ENCODE measurements around the gene ITGA8. TPM values are rescaled to one million over a fixed set of nuclear protein-coding genes. Genes with fewer than 3 reads are reported as not detected.

ITGA8 gene
- total and polyA plus RNA-seq, 2 of the 4 experiments (the other 2 are of a cell fraction) = under 0.01 to 0.02 TPM

DNA sequence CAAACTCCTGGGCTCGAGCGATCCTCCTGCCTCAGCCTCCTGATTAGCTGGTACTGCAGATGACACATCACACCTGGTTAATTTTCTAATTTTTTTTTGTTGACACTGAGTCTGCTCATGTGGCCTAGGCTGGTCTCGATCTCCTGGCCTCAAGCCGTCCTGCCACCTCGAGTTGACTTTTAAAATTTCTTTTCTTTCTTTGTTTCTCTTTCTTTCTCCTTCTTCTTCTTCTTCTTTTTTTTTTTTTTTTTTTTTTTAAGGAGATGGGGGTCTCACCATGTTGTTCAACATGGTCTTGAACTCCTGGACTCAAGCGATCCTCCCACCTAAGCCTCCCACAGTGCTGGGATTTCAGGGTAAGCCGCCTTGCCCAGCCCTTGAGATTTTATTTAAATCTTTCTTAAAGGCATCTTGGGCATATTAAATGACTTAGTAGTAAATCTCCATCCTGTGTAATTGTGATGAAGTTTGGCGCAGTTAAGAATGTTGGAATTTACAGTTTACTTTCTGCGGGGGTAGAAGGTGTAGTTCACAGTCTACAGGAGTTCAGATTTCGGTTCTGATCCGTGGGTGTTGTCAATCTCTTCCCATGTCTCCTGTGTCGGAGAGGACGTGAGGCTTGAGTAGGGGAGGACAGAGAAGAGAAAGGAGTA is 1.0 kb upstream of the ITGA8 start:
- Histone ChIP-seq H2BK120ac (ENCODE audit: low read depth, low read length) (no peak overlapping the region), H4K5ac (ENCODE audit: low read depth, low read length) (no peak overlapping the region), H2AK9ac (replicated peaks; ENCODE audit: low read depth, low read length, poor library complexity) (no peak overlapping the region), H2AFZ (replicated peaks; ENCODE audit: low read length, poor library complexity) (no peak overlapping the region), H3K56ac (ENCODE audit: extremely low read depth, insufficient read depth, low read length) (no peak overlapping the region), H3K4me2 (ENCODE audit: low read depth, low read length) (no peak overlapping the region), H3K27ac (ENCODE audit: insufficient read depth, low read length) (no peak overlapping the region), H3K14ac (replicated peaks; ENCODE audit: low read depth, low read length) (no peak overlapping the region), H2BK20ac (ENCODE audit: low read depth, low read length) (no peak overlapping the region), H2BK15ac (ENCODE audit: low read depth, low read length) (no peak overlapping the region), H3K4me1 (ENCODE audit: control insufficient read depth, insufficient read depth, low read length) (no peaks in the 10 kb centered on the region), H2BK5ac (ENCODE audit: low read depth, low read length, poor library complexity, severe bottlenecking) (no peak overlapping the region), H4K91ac (ENCODE audit: insufficient read depth, low read depth, low read length) (no peak overlapping the region), H3K36me3 (ENCODE audit: control insufficient read depth, insufficient read depth, low read length) (no peaks in the 10 kb centered on the region), H3K79me1 (ENCODE audit: low read depth in 1 of 2, low read length in 2 of 2) (no peaks in the 10 kb centered on the region), H3K9ac (ENCODE audit: low read depth, low read length) (no peak overlapping the region), H3K27me3 (ENCODE audit: control insufficient read depth, insufficient read depth, low read length) (peaks cover 38% of the 10 kb centered on the region), H3K23ac (ENCODE audit: low read depth, low read length) (no peak overlapping the region), H3K9me1 (ENCODE audit: insufficient read depth, low read length) (no peaks in the 10 kb centered on the region), H4K8ac (ENCODE audit: low read depth in 2 of 2, low read length in 2 of 2) (no peak overlapping the region), H3K4me3 (ENCODE audit: insufficient read depth, low read depth, low read length) (no peak overlapping the region), H2AK5ac (ENCODE audit: low read depth, low read length) (no peak overlapping the region), H3K4ac (ENCODE audit: low read depth, low read length) (no peak overlapping the region), H4K20me1 (ENCODE audit: insufficient read depth, low read length) (no peaks in the 10 kb centered on the region), H3K18ac (ENCODE audit: low read depth, low read length) (no peak overlapping the region), H3K9me3 (ENCODE audit: control insufficient read depth, insufficient read depth, low read length) (no peaks in the 10 kb centered on the region)
- DNase-seq = no peak
- ATAC-seq (ENCODE audit: low read depth) = no peak
- TF ChIP-seq RCOR1 (IDR thresholded peaks at IDR 0.05; ENCODE audit: insufficient replicate concordance, low read length) (no peak), CEBPB (IDR thresholded peaks at IDR 0.05; ENCODE audit: low read depth, low read length) (no peak), FOS (IDR thresholded peaks at IDR 0.05; ENCODE audit: low read depth, low read length) (no peak), POLR2A (IDR thresholded peaks at IDR 0.05; ENCODE audit: low read depth, low read length) (no peak), NFE2L2 (IDR thresholded peaks at IDR 0.05; ENCODE audit: low read depth, low read length) (no peak), RAD21 (IDR thresholded peaks at IDR 0.05; ENCODE audit: low read length) (no peak), CHD1 (IDR thresholded peaks at IDR 0.05; ENCODE audit: low read depth, low read length) (no peak), USF2 (IDR thresholded peaks at IDR 0.05; ENCODE audit: low read depth, low read length) (no peak), SMC3 (IDR thresholded peaks at IDR 0.05; ENCODE audit: low read depth, low read length) (no peak), RFX5 (IDR thresholded peaks at IDR 0.05; ENCODE audit: low read depth, low read length) (no peak), MXI1 (IDR thresholded peaks at IDR 0.05; ENCODE audit: borderline replicate concordance, low read depth, low read length) (no peak), CTCF (conservative IDR thresholded peaks at IDR 0.05; ENCODE audit: low read depth, low read length) (no peak), MAFK (IDR thresholded peaks at IDR 0.05; ENCODE audit: low read depth, low read length) (no peak), MAZ (IDR thresholded peaks at IDR 0.05; ENCODE audit: borderline replicate concordance, low read depth, low read length) (no peak)
- TF ChIP-seq, protein P1, sequence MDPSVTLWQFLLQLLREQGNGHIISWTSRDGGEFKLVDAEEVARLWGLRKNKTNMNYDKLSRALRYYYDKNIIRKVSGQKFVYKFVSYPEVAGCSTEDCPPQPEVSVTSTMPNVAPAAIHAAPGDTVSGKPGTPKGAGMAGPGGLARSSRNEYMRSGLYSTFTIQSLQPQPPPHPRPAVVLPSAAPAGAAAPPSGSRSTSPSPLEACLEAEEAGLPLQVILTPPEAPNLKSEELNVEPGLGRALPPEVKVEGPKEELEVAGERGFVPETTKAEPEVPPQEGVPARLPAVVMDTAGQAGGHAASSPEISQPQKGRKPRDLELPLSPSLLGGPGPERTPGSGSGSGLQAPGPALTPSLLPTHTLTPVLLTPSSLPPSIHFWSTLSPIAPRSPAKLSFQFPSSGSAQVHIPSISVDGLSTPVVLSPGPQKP (IDR thresholded peaks at IDR 0.05; ENCODE audit: borderline replicate concordance, low read depth, low read length) = no peak
- CTCF ChIA-PET = interaction anchor here (0.7 to 4.1 kb wide), 9 partner anchors 30 to 292 kb away, joined by 3 to 28 read pairs (median 6); no protein-coding TSS in a partner anchor
- POLR2A ChIA-PET (ENCODE audit: unreplicated experiment) = no interaction called here
- dilution Hi-C loops (cut with HindIII; ENCODE audit: low sequenced_read_pairs, unreplicated experiment) = no loop called here
- in situ Hi-C loops (cut with MboI; ENCODE audit: low sequenced_read_pairs) = loop anchor here (10.0 kb wide), 1 partner anchor 104 kb away; no protein-coding TSS in a partner anchor
- WGBS, 2 experiments (ENCODE audit: extremely low coverage in 2 of 2, insufficient read length in 1 of 2) = 80% methylated on average over 2 of the region's 13 CpGs; no CpG with 5 or more reads in 1 of the 2 experiments
- no TSS peak for BruUV-seq (replicated peaks)
- intact Hi-C loops (cut with micrococcal nuclease) = no loop called here
